GM21529 (cell line): Measurements from ENCODE around the gene ADPRH.

Experiments
- ATAC-seq: cut with Tn5 transposase; IDR thresholded peaks from one replicate; pipeline ENCODE4 v1.9.1; 2021; ENCODE audit not compliant: unreplicated experiment

ADPRH gene

GRCh38 chr3:119595639-119596334, 16.5 kb downstream of the ADPRH start:
- ATAC-seq: no peak

GRCh38 chr3:119596398-119596797, 17.1 kb downstream of the ADPRH start:
- ATAC-seq: no peak

GRCh38 chr3:119597548-119598288, 18.4 kb downstream of the ADPRH start, which contains the start of gene PLA1A:
Gene PLA1A, plus strand, starts transcription at chr3:119597885. Its CDS starts 29 bp downstream, at chr3:119597914.
- ATAC-seq: no peak

- peak; percentile 52 for ATAC-seq
Observed at GRCh38 chr3:119598410-119599098, 19.3 kb downstream of the ADPRH start.

- ATAC-seq: no peak
Observed at GRCh38 chr3:119599558-119600174, 20.4 kb downstream of the ADPRH start.

GRCh38 chr3:119600732-119601131, 21.4 kb downstream of the ADPRH start:
- peak; percentile 63 for ATAC-seq

GRCh38 chr3:119601154-119601553, 21.9 kb downstream of the ADPRH start:
- ATAC-seq: no peak

- no peak for ATAC-seq
Observed at GRCh38 chr3:119602676-119603075, 23.4 kb downstream of the ADPRH start.

- no peak for ATAC-seq
Observed at GRCh38 chr3:119604878-119605277, 25.6 kb downstream of the ADPRH start.

- no peak for ATAC-seq
Observed at GRCh38 chr3:119608405-119609000, 29.2 kb downstream of the ADPRH start.

GRCh38 chr3:119609301-119609700, 30.0 kb downstream of the ADPRH start:
- ATAC-seq: no peak

GRCh38 chr3:119611664-119612063, 32.4 kb downstream of the ADPRH start:
- no peak for ATAC-seq

- ATAC-seq: peak; percentile 78
Observed at GRCh38 chr3:119613201-119613600, 33.9 kb downstream of the ADPRH start.

GRCh38 chr3:119613872-119614271, 34.6 kb downstream of the ADPRH start:
- ATAC-seq: peak; percentile 29

- ATAC-seq: no peak
Observed at GRCh38 chr3:119616056-119616455, 36.8 kb downstream of the ADPRH start.

- no peak for ATAC-seq
Observed at GRCh38 chr3:119619094-119619493, 39.8 kb downstream of the ADPRH start.

GRCh38 chr3:119620899-119621298, 41.6 kb downstream of the ADPRH start:
- no peak for ATAC-seq

- ATAC-seq: no peak
Observed at GRCh38 chr3:119624002-119624720, 44.9 kb downstream of the ADPRH start.

GRCh38 chr3:119625451-119626153, 46.3 kb downstream of the ADPRH start:
- ATAC-seq: no peak

GRCh38 chr3:119626196-119626595, 46.9 kb downstream of the ADPRH start:
- no peak for ATAC-seq
